HG02571 (cell line): ENCODE data around the gene UBXN6.
A peak's percentile ranks its signal among the peaks of the same experiment; 100 is the strongest.

ENCODE experiments used
- ATAC-seq: cut with Tn5 transposase; IDR thresholded peaks from one replicate; pipeline ENCODE4 v1.9.1; 2021; ENCODE audit warnings: mild to moderate bottlenecking, moderate library complexity; ENCODE audit not compliant: unreplicated experiment

UBXN6 gene

DNA sequence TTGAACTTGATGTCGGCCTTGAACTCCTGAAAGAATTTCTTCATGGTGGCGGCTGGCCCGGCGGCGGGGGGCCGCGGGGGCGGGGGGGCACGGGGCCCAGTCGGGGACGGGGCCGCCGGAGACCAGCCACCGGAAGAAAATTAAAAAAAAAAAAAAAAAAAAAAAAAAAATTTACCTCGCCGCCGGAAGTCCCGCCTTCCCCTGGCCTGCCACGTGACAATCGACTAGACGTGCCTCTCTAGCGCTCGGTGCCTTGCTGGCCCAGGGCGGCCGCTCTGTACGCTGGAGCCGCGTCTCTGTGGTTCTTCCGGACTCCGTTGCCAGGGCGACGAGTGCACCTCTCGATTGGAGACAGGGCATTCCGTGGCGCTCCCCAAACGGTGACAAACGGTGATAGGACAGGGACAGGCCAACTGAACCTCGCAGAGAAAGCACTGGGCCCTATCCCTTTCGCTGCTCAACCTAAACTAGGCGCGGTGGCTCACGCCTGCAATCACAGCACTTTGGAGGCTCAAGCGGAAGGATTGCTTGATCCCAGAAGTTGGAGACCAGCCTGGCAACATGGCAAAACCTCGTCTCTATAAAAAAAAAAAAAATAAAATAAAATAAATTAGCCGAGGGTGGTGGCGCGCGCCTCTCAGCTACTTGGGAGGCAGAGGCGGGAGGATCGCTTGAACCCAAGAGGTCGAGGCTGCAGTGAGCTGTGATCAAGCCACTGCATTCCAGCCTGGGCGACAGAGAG is at the start of gene UBXN6:
Gene UBXN6 (minus strand): TSS at position 141 of the 742 bp plus-strand sequence. CDS start 97 bp downstream, at position 44.
- peak; percentile 89 for ATAC-seq

DNA sequence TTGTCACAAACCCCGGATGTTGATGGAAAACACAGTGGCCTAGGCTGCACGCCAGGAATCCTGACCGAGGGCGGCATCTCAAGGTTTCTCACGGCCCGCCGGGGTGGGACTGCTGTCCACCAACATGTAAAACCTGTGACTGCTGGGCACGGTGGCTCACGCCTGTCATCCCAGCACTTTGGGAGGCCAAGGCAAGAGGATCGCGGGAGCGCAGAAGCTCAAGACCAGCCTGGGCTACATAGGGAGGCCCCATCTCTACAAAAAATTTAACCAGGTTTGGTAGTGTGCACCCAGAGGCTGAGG is 49.5 kb upstream of the UBXN6 start:
- no peak for ATAC-seq

DNA sequence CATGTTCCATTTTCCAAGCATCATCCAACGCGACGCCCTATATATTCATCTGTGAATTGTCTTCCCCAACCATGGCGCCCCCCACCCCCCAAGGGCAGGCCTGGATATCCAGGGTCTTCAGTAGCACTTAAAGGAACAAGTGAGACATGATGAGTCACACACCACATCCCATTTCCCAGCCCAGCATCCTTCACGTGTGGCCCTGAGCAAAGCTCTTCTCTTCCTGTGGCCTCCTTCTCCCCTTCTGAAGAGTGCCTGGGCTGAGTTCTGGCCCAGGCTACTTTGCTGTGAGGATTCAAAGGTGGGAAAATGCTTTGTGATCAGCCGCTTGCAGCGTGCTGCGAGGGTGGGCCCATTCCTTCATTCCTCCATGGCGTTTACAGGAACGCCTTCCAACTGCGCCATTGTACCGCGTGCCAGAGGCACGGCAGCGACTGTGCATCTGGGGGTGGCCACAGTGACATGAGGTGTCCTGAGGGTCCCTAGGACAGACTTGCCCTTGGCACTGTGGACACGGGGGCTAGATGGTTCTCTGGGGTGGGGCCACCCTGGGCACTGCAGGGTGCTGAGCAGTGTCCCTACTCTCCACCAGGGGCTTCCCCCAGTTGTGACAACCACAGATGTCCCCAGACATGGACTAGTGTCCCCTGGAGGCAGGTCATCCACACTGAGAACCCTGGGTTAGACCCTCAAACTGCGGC is 49.0 kb upstream of the UBXN6 start:
- no peak for ATAC-seq

GRCh38 chr19:4505570-4506448 is 48.2 kb upstream of the UBXN6 start:
- ATAC-seq: no peak

- no peak for ATAC-seq
Observed at GRCh38 chr19:4504891-4505569, 47.4 kb upstream of the UBXN6 start.

- ATAC-seq: no peak
Observed at GRCh38 chr19:4504297-4504701, 46.7 kb upstream of the UBXN6 start.

DNA sequence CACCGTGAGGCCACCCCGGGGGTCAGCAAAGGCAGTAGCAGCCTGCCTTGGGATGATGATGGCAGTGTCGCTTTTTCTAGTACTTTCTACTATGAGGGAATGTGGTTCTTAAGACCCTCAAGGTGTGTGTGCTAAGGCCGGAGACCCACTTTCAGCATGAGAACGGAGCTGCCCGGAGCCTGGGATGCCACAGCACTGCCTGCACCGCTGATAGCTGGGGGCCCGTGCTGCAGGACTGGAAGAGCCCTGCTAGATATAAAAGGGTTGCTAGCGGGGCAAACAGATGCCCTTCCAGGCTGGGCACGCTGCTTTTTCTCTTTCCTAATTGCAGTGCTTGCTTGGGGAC is 46.2 kb upstream of the UBXN6 start:
- no peak for ATAC-seq

DNA sequence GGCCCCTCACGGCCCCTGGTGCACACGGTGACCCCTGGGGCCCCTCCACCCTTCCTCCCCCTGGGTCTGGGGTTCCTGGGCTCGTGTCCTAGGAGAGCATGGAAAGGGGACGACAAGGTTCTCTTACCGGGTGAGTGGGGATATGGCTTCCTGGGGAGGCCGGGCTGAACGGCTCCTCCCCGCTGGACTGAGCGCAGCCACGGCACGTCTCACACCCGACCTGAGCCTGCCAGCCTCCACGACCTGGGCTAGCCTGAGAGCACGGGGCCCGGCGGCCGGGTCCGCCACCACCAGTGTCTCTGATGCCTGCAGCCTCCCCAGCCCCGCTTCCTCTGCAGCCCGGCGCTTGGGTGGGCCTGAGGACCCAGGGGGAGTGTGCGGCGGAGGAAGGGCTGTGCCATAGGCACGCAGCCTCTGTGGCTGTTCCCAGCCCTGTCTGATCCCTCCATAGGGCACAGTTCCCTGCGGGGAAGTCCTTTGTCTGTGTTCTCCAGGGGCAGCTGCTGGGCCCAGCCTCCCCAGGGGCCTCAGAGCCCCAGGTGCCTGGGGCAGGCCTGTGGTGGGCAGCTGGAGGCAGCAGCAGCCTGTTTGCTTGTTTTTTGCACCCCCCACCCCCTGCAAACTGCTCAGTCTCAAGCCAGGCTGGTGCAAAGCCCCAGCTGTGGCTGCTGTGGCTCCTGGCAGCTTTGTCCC is 45.7 kb upstream of the UBXN6 start:
- no peak for ATAC-seq

DNA sequence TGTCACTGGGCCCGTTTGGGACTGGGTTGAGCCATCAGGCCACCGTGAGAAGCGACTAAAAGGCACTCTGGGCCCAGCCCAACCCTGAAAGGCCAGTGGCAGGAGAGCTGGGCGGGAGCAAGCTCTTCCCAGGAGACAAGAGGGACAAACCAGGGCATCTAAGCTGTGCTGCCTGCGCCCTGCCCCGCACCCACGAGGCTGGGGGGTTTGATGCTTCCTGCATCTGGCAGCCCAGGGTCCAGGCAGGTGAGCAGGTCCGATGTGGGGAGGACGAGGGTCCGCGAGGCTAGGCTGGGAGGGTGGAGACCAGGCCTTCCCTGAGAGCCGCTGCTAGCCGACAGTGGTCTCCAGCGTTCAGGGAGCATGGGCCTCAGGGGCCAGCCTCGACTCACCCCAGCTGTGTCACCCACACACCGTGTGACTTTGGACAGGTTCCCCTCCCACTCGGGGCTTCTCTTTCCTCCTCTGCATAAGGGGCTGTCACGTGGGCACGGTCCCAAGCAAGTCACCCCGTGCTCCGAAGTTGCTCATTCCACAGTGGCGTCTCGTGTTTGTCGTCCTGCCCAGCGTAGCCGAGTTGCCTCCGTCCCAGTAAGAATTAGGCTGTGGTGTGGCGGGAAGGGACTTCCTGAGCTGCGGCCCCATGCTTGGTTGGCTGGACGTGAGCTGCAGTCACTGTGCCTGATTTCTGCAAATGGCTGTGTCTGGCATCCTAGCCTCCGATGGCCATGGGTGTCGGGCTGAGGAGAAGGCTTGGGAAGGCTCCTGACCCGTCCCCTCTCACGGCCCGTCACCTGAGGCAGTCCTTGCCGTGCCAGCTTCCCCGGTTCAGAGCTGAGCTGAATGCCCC is 44.9 kb upstream of the UBXN6 start:
- ATAC-seq: no peak

- no peak for ATAC-seq
Observed at GRCh38 chr19:4501691-4502090, 44.1 kb upstream of the UBXN6 start.

DNA sequence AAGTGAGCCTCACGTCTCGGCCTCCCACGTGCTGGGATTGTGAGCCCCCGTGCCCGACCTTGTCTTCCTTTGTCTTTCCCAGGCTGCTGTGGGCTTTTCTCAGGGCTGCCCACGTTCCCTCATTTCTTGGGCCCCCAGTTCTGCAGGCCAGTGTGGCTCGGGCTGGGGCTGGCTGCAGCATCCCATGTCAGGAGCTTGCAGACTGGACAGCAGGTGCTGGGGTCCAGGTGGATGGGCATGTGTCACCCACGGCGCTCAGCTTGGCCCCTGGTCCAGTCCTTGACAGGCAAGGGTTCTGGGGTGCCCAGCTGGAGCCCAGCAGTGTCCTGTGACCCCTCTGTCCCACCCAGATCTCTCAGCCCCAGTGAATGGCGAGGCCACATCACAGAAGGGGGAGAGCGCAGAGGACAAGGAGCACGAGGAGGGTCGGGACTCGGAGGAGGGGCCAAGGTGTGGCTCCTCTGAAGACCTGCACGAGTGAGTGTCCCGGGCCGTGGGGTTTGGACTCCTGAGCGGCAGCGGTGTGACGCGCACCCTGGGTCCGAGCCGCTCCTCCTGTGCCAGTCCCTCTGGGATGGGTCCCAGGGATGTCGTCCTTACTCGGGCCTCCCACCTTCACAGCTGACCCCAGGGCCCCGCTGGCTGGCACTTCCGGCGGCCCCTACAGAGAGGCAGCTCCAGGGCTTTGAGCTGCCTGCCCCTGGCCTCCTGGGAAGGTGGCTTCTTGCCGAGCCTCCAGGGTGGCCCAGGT is 43.4 kb upstream of the UBXN6 start:
- no peak for ATAC-seq

GRCh38 chr19:4499855-4500254 is 42.3 kb upstream of the UBXN6 start:
- no peak for ATAC-seq

DNA sequence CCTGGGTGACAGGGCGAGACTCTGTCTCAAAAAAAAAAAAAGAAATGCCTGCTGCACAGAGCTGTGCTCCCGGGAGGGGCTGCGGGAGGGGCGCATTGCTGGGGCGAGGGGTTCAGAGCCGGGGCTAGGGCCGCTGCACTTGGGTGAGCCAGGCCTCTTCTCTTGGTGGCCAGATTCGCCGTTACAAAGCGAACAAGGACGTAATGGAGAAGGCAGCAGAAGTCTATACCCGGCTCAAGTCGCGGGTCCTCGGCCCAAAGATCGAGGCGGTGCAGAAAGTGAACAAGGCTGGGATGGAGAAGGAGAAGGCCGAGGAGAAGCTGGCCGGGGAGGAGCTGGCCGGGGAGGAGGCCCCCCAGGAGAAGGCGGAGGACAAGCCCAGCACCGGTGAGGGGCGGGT is 41.7 kb upstream of the UBXN6 start:
- no peak for ATAC-seq

GRCh38 chr19:4498694-4499093 is 41.1 kb upstream of the UBXN6 start:
- ATAC-seq: no peak

DNA sequence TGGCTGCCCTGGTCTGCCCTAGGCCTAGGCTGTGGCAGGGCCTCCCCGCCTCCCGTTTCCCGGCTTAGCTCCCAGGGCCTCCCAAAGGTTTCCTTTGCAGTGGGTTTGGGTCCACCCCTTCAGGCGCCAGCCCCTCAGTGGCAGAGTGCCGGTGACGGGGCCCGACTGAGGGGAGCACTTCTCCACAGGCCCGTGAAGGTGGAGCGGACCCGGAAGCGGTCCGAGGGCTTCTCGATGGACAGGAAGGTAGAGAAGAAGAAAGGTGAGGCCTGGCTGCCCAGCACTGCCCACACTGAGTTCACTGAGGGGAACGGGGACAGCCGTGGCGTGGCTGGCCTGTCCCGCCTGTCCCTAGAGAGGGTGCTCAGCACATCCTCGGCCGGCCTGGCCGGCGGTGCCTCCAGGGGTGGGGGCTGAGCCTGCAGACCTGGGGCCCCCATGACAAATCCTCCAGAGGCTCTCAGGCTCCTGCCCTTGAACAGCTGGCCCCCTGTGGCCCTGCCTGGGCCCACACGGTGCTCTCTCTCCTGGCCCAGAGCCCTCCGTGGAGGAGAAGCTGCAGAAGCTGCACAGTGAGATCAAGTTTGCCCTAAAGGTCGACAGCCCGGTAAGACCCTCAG is 40.3 kb upstream of the UBXN6 start:
- no peak for ATAC-seq

DNA sequence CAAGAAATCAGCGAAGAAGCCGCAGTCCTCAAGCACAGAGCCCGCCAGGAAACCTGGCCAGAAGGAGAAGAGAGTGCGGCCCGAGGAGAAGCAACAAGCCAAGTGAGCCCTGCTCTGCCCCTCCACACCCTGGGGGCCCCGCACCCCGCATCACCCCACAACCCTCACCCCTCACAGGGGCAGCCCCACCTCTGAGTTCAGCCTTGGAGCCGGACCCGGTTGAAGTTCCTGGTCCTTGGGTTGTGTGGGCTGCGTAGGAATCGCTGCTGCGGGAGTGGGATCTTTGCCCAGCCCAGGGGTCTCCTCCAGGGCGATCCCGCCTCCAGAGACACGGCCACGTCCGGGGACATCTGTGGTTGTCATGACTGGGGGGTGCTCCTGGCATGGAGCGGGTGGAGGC is 38.7 kb upstream of the UBXN6 start:
- no peak for ATAC-seq

DNA sequence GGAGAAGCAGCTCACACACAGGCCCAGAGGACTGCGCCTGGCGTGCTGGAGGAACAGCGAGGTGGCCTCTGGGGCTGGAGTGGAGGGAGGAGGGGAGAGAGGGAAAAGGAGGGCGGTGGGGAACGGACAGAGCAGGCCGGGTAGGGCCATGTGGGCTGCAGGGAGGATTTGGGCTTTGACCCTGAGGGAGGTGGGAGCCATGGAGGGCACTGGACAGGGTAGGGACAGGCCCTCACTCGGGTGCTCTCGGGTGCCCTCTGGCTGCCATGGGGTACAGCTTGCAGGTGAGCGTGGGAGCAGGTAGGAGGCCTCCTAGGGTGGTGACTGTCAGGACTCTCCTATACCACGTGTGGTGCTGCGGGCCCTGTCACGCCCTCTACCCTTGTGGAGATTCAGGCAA is 37.9 kb upstream of the UBXN6 start:
- ATAC-seq: no peak

- no peak for ATAC-seq
Observed at GRCh38 chr19:4494691-4495064, 37.1 kb upstream of the UBXN6 start.
